Activated T-helper 2 cell treated with anti-CD3 and anti-CD28 coated beads, Interferon-gamma antibody, Interleukin-2, Interleukin-4, amounts not matched to agents 10 μg/mL and 5 μg/mL and 100 μg/mL, durations not matched to agents 14 hours and 24 hours and 36 hours (primary cell): Measurements from ENCODE around the gene BCAT1. TPM values are rescaled to one million over a fixed set of nuclear protein-coding genes. Genes with fewer than 3 reads are reported as not detected.

ENCODE experiments used
- DNase-seq: peaks from one replicate; pipeline ENCODE4 v3.0.0; 2021; ENCODE audit warnings: low spot score
- H3K27ac Mint-ChIP-seq: one replicate; pipeline ENCODE4 v1.8.0; 2021; ENCODE audit warnings: mixed read lengths
- H3K27me3 Mint-ChIP-seq: one replicate; pipeline ENCODE4 v1.8.0; 2021; ENCODE audit warnings: low read depth, mixed read lengths
- H3K36me3 Mint-ChIP-seq: one replicate; pipeline ENCODE4 v1.8.0; 2021; ENCODE audit warnings: low read depth, mixed read lengths
- H3K4me1 Mint-ChIP-seq: one replicate; pipeline ENCODE4 v1.8.0; 2021; ENCODE audit warnings: low read depth, mixed read lengths
- H3K4me3 Mint-ChIP-seq: one replicate; pipeline ENCODE4 v1.8.0; 2021; ENCODE audit warnings: low read depth, mild to moderate bottlenecking, moderate library complexity, mixed read lengths
- H3K9me3 Mint-ChIP-seq: one replicate; pipeline ENCODE4 v1.8.0; 2021; ENCODE audit warnings: mixed read lengths
- intact Hi-C: fragments of 100-400 bp; cut with micrococcal nuclease; formaldehyde crosslinking; loops from one replicate; pipeline ENCODE4 v1.15.1; 2023
- total RNA-seq: library from RNA; stranded (reverse); gene quantifications from 2 replicates; pipeline ENCODE4 v1.2.3, GENCODE V29; 2022

The BCAT1 gene
- 12.7 and 12.9 TPM in 2 replicates for total RNA-seq

DNA sequence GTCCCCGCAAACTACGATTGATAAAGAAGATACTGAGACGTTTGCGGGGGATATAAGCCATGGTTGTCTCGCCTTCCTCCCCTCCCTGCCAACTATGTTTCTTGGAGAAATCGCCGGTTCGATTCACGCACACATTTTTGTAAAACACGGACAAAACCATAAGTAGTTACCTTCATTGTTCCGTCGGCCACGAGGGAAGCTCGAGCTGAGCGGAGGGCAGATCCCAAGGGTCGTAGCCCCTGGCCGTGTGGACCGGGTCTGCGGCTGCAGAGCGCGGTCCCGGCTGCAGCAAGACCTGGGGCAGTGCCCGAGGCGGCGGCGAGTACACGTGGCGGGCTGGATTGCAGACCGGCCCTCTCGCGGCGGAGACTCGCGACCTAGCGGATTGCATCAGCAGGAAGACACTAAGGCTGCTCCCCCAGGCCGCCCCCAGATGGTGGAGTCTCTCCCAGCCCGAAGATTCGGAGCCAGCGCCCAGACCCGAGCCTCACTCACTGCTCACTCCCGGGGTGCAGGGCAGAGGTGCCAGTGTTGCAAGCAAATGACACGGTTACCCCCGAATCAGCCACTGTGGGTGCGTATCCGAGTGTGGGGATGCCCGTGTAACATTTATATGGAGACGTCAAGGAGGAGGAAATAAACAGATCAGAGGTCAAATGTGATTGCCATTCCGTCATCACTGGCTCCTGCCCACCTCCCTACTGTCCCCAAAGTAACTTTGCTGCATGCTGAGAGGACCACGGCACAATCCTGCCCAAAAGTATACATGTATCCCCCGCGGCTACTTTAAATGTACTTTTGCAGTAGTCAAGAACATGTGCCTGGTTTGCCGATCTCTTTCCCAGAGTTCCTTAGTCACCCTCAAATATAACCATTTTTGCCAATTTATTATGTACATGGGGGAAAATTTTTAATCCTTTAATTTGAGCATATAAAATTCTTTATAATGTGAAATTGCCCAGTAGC is at the start of gene BCAT1:
Gene BCAT1, minus strand, starts transcription at position 345 of the 966 bp plus-strand sequence. Its CDS starts 169 bp downstream, at position 176.
- intact Hi-C loops, result loop anchor here (1.0 kb wide), 1 partner anchor 30 kb away; no protein-coding TSS in a partner anchor
- H3K27me3 Mint-ChIP-seq, result peaks cover 45% of the 10 kb centered on the region
- peak within 1 kb of the TSS; percentile 82 for H3K4me3 Mint-ChIP-seq
- peaks cover 42% of the 10 kb centered on the region for H3K4me1 Mint-ChIP-seq
- no peaks in the 10 kb centered on the region for H3K36me3 Mint-ChIP-seq
- peak; percentile 18 for DNase-seq
- H3K9me3 Mint-ChIP-seq, result no peaks in the 10 kb centered on the region
- H3K27ac Mint-ChIP-seq, result peak within 1 kb of the TSS; percentile 72

GRCh38 chr12:24997970-24998582 is 49.2 kb upstream of the BCAT1 start:
- DNase-seq, result no peak
- H3K27ac Mint-ChIP-seq, result no peak overlapping the region
- peaks cover 7% of the 10 kb centered on the region for H3K4me1 Mint-ChIP-seq
- peaks cover 20% of the 10 kb centered on the region for H3K27me3 Mint-ChIP-seq
- H3K36me3 Mint-ChIP-seq, result no peaks in the 10 kb centered on the region
- intact Hi-C loops, result no loop called here
- H3K4me3 Mint-ChIP-seq, result no peak overlapping the region
- H3K9me3 Mint-ChIP-seq, result no peaks in the 10 kb centered on the region

GRCh38 chr12:24997496-24997895 is 48.6 kb upstream of the BCAT1 start:
- DNase-seq, result no peak
- H3K4me1 Mint-ChIP-seq, result peaks cover 7% of the 10 kb centered on the region
- no peak overlapping the region for H3K4me3 Mint-ChIP-seq
- H3K27ac Mint-ChIP-seq, result no peak overlapping the region
- intact Hi-C loops, result no loop called here
- no peaks in the 10 kb centered on the region for H3K36me3 Mint-ChIP-seq
- no peaks in the 10 kb centered on the region for H3K9me3 Mint-ChIP-seq
- H3K27me3 Mint-ChIP-seq, result peaks cover 17% of the 10 kb centered on the region

DNA sequence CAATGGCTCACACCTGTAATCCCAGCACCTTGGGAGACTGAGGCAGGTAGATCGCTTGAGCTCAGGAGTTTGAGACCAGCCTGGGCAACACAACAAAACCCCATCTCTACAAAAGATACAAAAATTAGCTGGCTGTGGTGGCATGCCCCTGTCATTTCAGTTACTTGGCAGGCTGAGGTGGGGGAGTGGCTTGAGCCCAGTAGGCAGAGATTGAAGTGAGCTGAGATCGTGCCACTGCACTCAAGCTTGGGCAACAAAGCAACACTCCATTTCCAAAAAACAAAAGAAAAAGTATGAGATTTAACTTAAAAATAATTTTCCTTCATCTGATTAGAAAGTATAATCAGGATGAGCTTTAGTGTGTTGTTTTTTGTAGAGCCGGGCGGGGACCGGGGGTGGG is 47.9 kb upstream of the BCAT1 start:
- Mint-ChIP-seq H3K27ac (no peak overlapping the region), H3K36me3 (no peaks in the 10 kb centered on the region), H3K4me3 (no peak overlapping the region), H3K27me3 (peaks cover 17% of the 10 kb centered on the region), H3K4me1 (peaks cover 7% of the 10 kb centered on the region), H3K9me3 (no peaks in the 10 kb centered on the region)
- DNase-seq, result no peak
- intact Hi-C loops, result no loop called here

DNA sequence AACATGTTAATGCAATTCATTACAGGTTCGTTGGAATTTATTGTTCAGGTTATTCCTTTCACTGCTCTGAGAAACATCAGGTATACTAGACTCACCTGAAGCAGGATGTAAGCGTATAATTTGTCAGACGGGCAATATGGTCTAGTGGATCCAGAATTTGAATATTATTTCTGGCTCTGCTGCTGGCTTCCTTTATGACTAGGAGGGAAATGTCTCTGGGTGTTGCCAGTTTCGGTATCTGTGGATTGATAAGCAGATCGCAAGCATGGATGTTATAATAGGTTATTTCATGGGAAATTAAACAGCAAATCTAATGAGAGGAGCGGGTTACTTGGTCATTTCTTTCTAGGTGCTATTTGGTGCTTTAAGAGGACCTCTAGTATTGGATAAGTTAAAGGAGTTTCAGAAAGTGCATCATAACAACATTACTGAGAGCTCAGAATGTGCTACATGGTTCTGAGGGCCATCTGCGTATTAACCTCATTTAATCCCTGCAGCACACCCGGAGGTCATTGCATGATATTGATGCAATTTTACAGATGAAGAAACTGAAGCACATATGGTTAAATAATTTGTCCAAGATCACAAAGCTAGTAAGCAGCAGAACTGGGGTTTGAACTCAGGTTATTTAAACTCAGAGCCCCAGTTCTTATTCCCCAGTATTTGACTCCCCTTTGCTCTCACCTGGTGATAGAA is 47.3 kb upstream of the BCAT1 start:
- Mint-ChIP-seq H3K4me3 (no peak overlapping the region), H3K4me1 (peaks cover 7% of the 10 kb centered on the region), H3K9me3 (no peaks in the 10 kb centered on the region), H3K27ac (no peak overlapping the region), H3K27me3 (peaks cover 14% of the 10 kb centered on the region), H3K36me3 (no peaks in the 10 kb centered on the region)
- intact Hi-C loops, result no loop called here
- no peak for DNase-seq

- H3K36me3 Mint-ChIP-seq, result no peaks in the 10 kb centered on the region
- no peaks in the 10 kb centered on the region for H3K9me3 Mint-ChIP-seq
- peaks cover 17% of the 10 kb centered on the region for H3K27me3 Mint-ChIP-seq
- peaks cover 7% of the 10 kb centered on the region for H3K4me1 Mint-ChIP-seq
- intact Hi-C loops, result no loop called here
- H3K27ac Mint-ChIP-seq, result no peak overlapping the region
- no peak for DNase-seq
- no peak overlapping the region for H3K4me3 Mint-ChIP-seq
Measured at GRCh38 chr12:24993793-24994192, 44.9 kb upstream of the BCAT1 start.

DNA sequence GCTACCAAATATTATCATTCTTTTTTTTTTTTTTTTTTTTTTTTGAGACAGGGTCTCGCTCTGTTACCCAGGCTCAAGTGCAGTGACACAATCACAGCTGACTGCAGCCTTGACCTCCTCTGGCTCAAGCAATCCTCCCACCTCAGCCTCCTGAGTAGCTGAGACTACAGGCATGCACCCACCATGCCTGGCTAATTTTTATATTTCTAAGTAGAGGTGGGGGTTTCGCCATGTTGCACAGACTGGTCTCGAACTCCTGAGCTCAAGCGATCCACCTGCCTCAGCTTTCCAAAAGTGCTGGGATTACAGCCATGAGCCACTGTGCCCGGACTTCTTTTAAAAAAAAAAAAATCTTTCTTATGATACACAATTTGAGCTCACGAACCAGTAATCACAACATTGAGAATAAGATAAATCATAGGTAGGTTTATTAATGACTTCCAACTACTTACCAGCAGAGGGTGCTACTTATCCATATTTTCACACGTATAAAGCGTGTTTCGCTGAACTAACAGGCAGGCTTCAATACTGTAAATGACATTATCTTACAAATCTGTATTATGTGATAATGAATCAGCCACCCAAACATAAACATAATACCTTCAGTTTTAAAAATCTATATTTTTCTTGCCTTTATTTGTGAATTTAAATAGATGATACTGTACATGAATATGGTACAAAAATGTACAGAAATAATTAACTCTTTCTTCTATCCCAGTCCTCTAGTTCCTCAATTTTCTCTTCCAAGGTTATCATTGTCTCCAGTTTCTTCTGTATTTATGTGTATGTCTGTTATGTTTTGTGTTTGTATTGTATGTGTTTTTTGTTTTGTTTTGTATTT is 42.5 kb upstream of the BCAT1 start:
- no peaks in the 10 kb centered on the region for H3K4me1 Mint-ChIP-seq
- no peak overlapping the region for H3K4me3 Mint-ChIP-seq
- H3K27ac Mint-ChIP-seq, result no peak overlapping the region
- no peak for DNase-seq
- no peaks in the 10 kb centered on the region for H3K36me3 Mint-ChIP-seq
- H3K27me3 Mint-ChIP-seq, result peaks cover 19% of the 10 kb centered on the region
- no peaks in the 10 kb centered on the region for H3K9me3 Mint-ChIP-seq
- intact Hi-C loops, result loop anchor here (1.0 to 2.0 kb wide), 4 partner anchors 61 to 397 kb away; a partner anchor contains a TSS

DNA sequence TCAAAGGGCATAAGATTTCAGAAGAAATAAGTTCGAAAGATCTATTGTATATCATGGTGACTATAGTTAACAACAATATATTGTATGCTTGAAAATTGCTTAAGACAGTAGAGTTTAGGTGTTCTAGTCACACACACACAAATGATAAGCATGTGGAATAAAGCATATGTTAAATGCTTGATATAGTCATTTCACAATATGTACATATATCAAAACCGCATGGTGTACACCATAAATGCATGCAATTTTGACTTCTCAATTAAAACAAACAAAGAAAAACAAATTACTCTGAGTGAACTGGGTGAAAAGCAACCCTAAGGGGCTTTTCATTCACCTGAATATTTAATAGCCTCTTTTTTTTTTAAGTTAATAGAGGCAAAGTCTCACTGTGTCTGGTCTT is 40.3 kb upstream of the BCAT1 start:
- intact Hi-C loops, result no loop called here

DNA sequence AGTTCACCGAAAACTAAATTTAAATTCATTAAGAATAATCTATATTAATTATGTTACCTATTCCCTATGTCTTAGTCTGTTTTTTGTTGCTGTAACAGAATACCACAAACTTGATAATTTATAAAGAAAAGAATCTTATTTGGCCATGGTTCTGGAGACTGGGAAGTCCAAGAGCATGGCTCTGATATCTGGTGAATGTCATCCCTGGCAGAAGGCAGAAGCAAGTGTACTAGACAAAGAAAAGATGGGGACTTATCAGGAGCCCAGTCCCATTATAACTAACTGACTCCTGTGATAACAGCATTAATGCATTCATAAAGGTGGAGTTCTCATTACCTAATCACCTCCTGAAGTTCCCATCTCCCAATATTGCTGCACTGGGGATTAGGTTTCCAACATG is 33.3 kb upstream of the BCAT1 start:
- Mint-ChIP-seq H3K27ac (no peak overlapping the region), H3K36me3 (no peaks in the 10 kb centered on the region), H3K4me3 (no peak overlapping the region), H3K4me1 (no peaks in the 10 kb centered on the region), H3K27me3 (peaks cover 1% of the 10 kb centered on the region), H3K9me3 (peaks cover 5% of the 10 kb centered on the region)
- DNase-seq, result no peak
- intact Hi-C loops, result no loop called here

More for the DNA sequence above, 40.3 kb upstream of the BCAT1 start:
- DNase-seq, result no peak
- H3K27me3 Mint-ChIP-seq, result peaks cover 19% of the 10 kb centered on the region
- no peaks in the 10 kb centered on the region for H3K36me3 Mint-ChIP-seq
- H3K4me3 Mint-ChIP-seq, result no peak overlapping the region
- no peak overlapping the region for H3K27ac Mint-ChIP-seq
- H3K9me3 Mint-ChIP-seq, result peaks cover under 1% of the 10 kb centered on the region
- no peaks in the 10 kb centered on the region for H3K4me1 Mint-ChIP-seq

- no peak overlapping the region for H3K4me3 Mint-ChIP-seq
- DNase-seq, result no peak
- peaks cover 5% of the 10 kb centered on the region for H3K9me3 Mint-ChIP-seq
- H3K36me3 Mint-ChIP-seq, result no peaks in the 10 kb centered on the region
- H3K27me3 Mint-ChIP-seq, result peaks cover 1% of the 10 kb centered on the region
- intact Hi-C loops, result no loop called here
- H3K27ac Mint-ChIP-seq, result no peak overlapping the region
- H3K4me1 Mint-ChIP-seq, result no peaks in the 10 kb centered on the region
Measured at GRCh38 chr12:24979976-24980730, 31.3 kb upstream of the BCAT1 start.

- H3K9me3 Mint-ChIP-seq, result peaks cover 5% of the 10 kb centered on the region
- no peaks in the 10 kb centered on the region for H3K4me1 Mint-ChIP-seq
- H3K27me3 Mint-ChIP-seq, result peaks cover 1% of the 10 kb centered on the region
- intact Hi-C loops, result no loop called here
- no peaks in the 10 kb centered on the region for H3K36me3 Mint-ChIP-seq
- H3K4me3 Mint-ChIP-seq, result no peak overlapping the region
- no peak overlapping the region for H3K27ac Mint-ChIP-seq
- no peak for DNase-seq
Measured at GRCh38 chr12:24979329-24979728, 30.4 kb upstream of the BCAT1 start.
